SK-N-SH (cell line): ENCODE data around the gene DEPDC5. TPM values are rescaled to one million over a fixed set of nuclear protein-coding genes. Genes with fewer than 3 reads are reported as not detected.
A peak's percentile ranks its signal among the peaks of the same experiment; 100 is the strongest.

Experiments
- CTCF ChIA-PET: fragments of 300-600, 350-600 bp; formaldehyde crosslinking; extraction: SDS; loops from one replicate; lab custom pipeline; 2021; lab: Yijun Ruan, JAX
- POLR2A ChIA-PET: fragments of 350-600 bp; sonication (Branson Sonifier 250); formaldehyde crosslinking; extraction: SDS; loops from one replicate; lab custom pipeline; 2020; ENCODE audit warnings: antibody characterized with exemption, inconsistent platforms; lab: Yijun Ruan, JAX
- DNase-seq: peaks from one replicate; pipeline ENCODE4 v3.0.0; 2012
- H2AFZ ChIP-seq: fragments of 200-600 bp; sonication (generic); 2 replicates; pipeline ENCODE4 v1.8.1; 2016; ENCODE audit warnings: antibody characterized with exemption, mild to moderate bottlenecking, low read depth
- H3F3A ChIP-seq: fragments of 200-600 bp; sonication (generic); replicated peaks from 2 replicates; pipeline ENCODE3; 2016; ENCODE audit warnings: antibody characterized with exemption, mild to moderate bottlenecking; ENCODE audit not compliant: insufficient read depth
- H3K27ac ChIP-seq, 2 experiments: fragments of 200-500 bp in 1 of 2; fragments of 200-600 bp in 1 of 2; sonication (Bioruptor generic) in 1 of 2; sonication (generic), shearing (Covaris generic) in 1 of 2; 2 replicates each; pipeline versions ENCODE4 v1.5.1 to v1.6.1; 2014 to 2016; ENCODE audit warnings: low read depth in 2 of 2, inconsistent platforms in 1 of 2, low read length in 1 of 2, mild to moderate bottlenecking in 1 of 2, mixed read lengths in 1 of 2
- H3K27me3 ChIP-seq: fragments of 200-600 bp; sonication (generic), shearing (Covaris generic); 2 replicates; pipeline ENCODE4 v1.6.1; 2016; ENCODE audit warnings: mixed run types; ENCODE audit not compliant: insufficient read depth
- H3K36me3 ChIP-seq, 2 experiments: fragments of 200-500 bp in 1 of 2; fragments of 200-600 bp in 1 of 2; sonication (Bioruptor generic) in 1 of 2; sonication (generic) in 1 of 2; replicated peaks in 1 of 2; 2 replicates each; pipeline versions ENCODE3 to v1.5.1; 2014 to 2016; ENCODE audit warnings: low read length in 1 of 2, mild to moderate bottlenecking in 1 of 2; ENCODE audit not compliant: insufficient read depth in 2 of 2, control insufficient read depth in 1 of 2
- H3K4me1 ChIP-seq, 2 experiments: fragments of 200-500 bp in 1 of 2; fragments of 200-600 bp in 1 of 2; sonication (Bioruptor generic) in 1 of 2; sonication (generic), shearing (Covaris generic) in 1 of 2; 2 replicates each; pipeline versions ENCODE4 v1.5.1 to v1.6.1; 2014 to 2016; ENCODE audit warnings: low read depth in 1 of 2, low read length in 1 of 2, mixed run types in 1 of 2; ENCODE audit not compliant: insufficient read depth in 2 of 2, control insufficient read depth in 1 of 2
- H3K4me2 ChIP-seq: fragments of 200-600 bp; sonication (generic), shearing (Covaris generic); 2 replicates; pipeline ENCODE4 v1.6.1; 2017; ENCODE audit warnings: mixed run types
- H3K4me3 ChIP-seq, 2 experiments: fragments of 200-500 bp in 1 of 2; fragments of 200-600 bp in 1 of 2; sonication (Bioruptor generic) in 1 of 2; sonication (generic), shearing (Covaris generic) in 1 of 2; 2 replicates each; pipeline versions ENCODE4 v1.5.1 to v1.8.1; 2014 to 2016; ENCODE audit warnings: low read depth in 2 of 2, inconsistent platforms in 1 of 2, low read length in 1 of 2, mild to moderate bottlenecking in 1 of 2, mixed read lengths in 1 of 2, moderate library complexity in 1 of 2
- H3K79me2 ChIP-seq: fragments of 200-600 bp; sonication (generic); 2 replicates; pipeline ENCODE4 v1.8.1; 2017; ENCODE audit warnings: mild to moderate bottlenecking; ENCODE audit not compliant: insufficient read depth
- H3K9ac ChIP-seq: fragments of 200-600 bp; sonication (generic); 2 replicates; pipeline ENCODE4 v1.6.1; 2017; ENCODE audit warnings: mixed run types
- H3K9me2 ChIP-seq: fragments of 200-600 bp; sonication (generic); 2 replicates; pipeline ENCODE4 v1.6.1; 2017; ENCODE audit warnings: mixed run types
- H3K9me3 ChIP-seq: fragments of 200-600 bp; sonication (generic); 2 replicates; pipeline ENCODE4 v1.6.1; 2017; ENCODE audit warnings: mixed run types, mild to moderate bottlenecking, moderate library complexity
- H4K20me1 ChIP-seq: fragments of 200-600 bp; sonication (generic); 2 replicates; pipeline ENCODE4 v1.6.1; 2017; ENCODE audit warnings: mild to moderate bottlenecking, mixed run types; ENCODE audit not compliant: insufficient read depth
- FOSL2 ChIP-seq: IDR thresholded peaks from 2 replicates; pipeline ENCODE4 v1.4.0; 2012; ENCODE audit warnings: low read depth, mild to moderate bottlenecking, moderate library complexity, borderline replicate concordance
- MAX ChIP-seq: IDR thresholded peaks from 2 replicates; pipeline ENCODE4 v1.4.0; 2012; ENCODE audit warnings: low read depth
- MEF2A ChIP-seq: IDR thresholded peaks from 2 replicates; pipeline ENCODE4 v1.4.0; 2012; ENCODE audit warnings: low read depth, borderline replicate concordance
- NFIC ChIP-seq: IDR thresholded peaks from 2 replicates; pipeline ENCODE4 v1.4.0; 2012; ENCODE audit warnings: borderline replicate concordance
- RCOR1 ChIP-seq: fragments of 150-350 bp; IDR thresholded peaks from 2 replicates; pipeline ENCODE4 v1.6.1; 2017; ENCODE audit warnings: antibody characterized with exemption, low read length
- RFX5 ChIP-seq: IDR thresholded peaks from 2 replicates; pipeline ENCODE4 v1.6.1; 2012; ENCODE audit warnings: mild to moderate bottlenecking, improper control_type of control experiment, low read length
- TCF12 ChIP-seq: IDR thresholded peaks from 2 replicates; pipeline ENCODE4 v1.4.0; 2012
- WGBS: methylation state at CpG from one replicate; pipeline ENCODE4 v1.1.6; 2017; ENCODE audit warnings: low lambda C conversion rate; 5-methylcytosine and 5-hydroxymethylcytosine counted together
- polyA plus RNA-seq, 3 experiments: library from polyadenylated mRNA; depleted of rRNA; stranded (reverse); fragments of >200 nt; gene quantifications; 2 replicates each; pipeline ENCODE4 v1.2.3, GENCODE V29; 2012
- TF ChIP-seq, protein P1 (sequence below): IDR thresholded peaks from 2 replicates; pipeline ENCODE4; 2012
- TF ChIP-seq, protein P2 (sequence below): fragments of 150-350 bp; IDR thresholded peaks from 2 replicates; pipeline ENCODE4 v1.6.1; 2016; ENCODE audit warnings: mild to moderate bottlenecking, low read depth, low read length

The DEPDC5 gene
- polyA plus RNA-seq, 1 of the 3 experiments (the other 2 are of a cell fraction) = 7.8 TPM

DNA sequence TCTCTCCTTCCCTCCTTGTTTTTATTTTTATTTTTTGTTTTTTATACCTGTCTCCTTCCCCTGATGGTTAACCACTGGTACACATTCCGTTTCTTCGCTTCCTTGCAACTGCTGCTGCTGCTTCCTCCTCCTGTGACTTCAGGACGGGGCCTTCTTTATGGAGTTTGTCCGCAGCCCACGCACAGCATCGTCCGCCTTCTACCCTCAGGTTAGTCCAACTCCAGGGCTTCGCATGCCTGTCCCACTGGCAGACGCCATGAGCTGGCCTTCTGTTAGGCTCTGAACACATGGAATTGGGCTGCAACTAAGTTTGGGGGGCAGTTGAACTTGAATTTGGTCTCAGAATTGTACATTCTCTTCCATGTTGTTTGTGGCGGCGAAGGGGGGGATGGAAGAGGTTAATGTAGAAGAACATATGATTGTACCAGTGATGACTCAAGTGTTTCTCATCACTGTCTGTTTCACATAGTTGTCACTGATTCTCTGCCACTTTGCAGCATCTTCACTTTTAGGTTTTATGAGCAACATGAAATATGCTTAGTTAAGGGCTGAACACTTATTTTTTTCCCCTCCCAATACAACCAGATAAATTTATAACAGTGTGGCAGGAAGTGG, 107.5 kb downstream of the DEPDC5 start:
- Histone ChIP-seq H3K27me3 (no peaks in the 10 kb centered on the region), H3K9me2 (no peaks in the 10 kb centered on the region), H3K4me3 (no peak overlapping the region), H3K36me3 (peaks cover 7 to 9% of the 10 kb centered on the region in 2 experiments), H3K27ac (peak overlapping the region in 1 of 2 experiments; percentile 30; a peak in 1 of 4 replicates), H3F3A (peaks cover 3% of the 10 kb centered on the region), H2AFZ (no peak overlapping the region), H3K9ac (no peak overlapping the region), H3K4me1 (0 out of 4 replicates have a peak, but pooled peaks cover 0 to 4% of the 10 kb centered on the region in 2 experiments), H3K9me3 (no peaks in the 10 kb centered on the region), H3K79me2 (no peaks in the 10 kb centered on the region), H3K4me2 (no peak overlapping the region), H4K20me1 (no peaks in the 10 kb centered on the region)
- ChIA-PET POLR2A (no interaction called here), CTCF (interaction anchor here (0.6 to 1.6 kb wide), 2 partner anchors 15 to 105 kb away, joined by 3 read pairs; no protein-coding TSS in a partner anchor)
- TF ChIP-seq, protein P1, sequence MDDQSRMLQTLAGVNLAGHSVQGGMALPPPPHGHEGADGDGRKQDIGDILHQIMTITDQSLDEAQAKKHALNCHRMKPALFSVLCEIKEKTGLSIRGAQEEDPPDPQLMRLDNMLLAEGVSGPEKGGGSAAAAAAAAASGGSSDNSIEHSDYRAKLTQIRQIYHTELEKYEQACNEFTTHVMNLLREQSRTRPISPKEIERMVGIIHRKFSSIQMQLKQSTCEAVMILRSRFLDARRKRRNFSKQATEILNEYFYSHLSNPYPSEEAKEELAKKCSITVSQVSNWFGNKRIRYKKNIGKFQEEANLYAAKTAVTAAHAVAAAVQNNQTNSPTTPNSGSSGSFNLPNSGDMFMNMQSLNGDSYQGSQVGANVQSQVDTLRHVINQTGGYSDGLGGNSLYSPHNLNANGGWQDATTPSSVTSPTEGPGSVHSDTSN = peak; percentile 49
- TF ChIP-seq FOSL2 = peak; percentile 47; the same call in 1 of the 2 replicates
- peak; percentile 34; the same call in 1 of the 2 replicates for TF ChIP-seq TCF12
- TF ChIP-seq RCOR1 = no peak
- 96% methylated on average over 11 of the region's 11 CpGs for WGBS
- no peak for DNase-seq

- CTCF ChIA-PET = no interaction called here
- Histone ChIP-seq H3K9me3 (no peaks in the 10 kb centered on the region), H3K4me1 (no peaks in the 10 kb centered on the region), H4K20me1 (no peaks in the 10 kb centered on the region), H3K27ac (no peak overlapping the region), H3K9me2 (no peaks in the 10 kb centered on the region), H3F3A (no peaks in the 10 kb centered on the region), H3K36me3 (peaks cover 5 to 16% of the 10 kb centered on the region in 2 experiments), H2AFZ (no peak overlapping the region), H3K27me3 (no peaks in the 10 kb centered on the region), H3K4me3 (no peak overlapping the region), H3K79me2 (no peaks in the 10 kb centered on the region)
- 74% methylated on average over 4 of the region's 4 CpGs for WGBS
- no peak for DNase-seq
- TF ChIP-seq FOSL2 (no peak), NFIC (peak; percentile 6; the same call in 1 of the 2 replicates), MAX (no peak), RFX5 (no peak), MEF2A (no peak)
- TF ChIP-seq, protein P2, sequence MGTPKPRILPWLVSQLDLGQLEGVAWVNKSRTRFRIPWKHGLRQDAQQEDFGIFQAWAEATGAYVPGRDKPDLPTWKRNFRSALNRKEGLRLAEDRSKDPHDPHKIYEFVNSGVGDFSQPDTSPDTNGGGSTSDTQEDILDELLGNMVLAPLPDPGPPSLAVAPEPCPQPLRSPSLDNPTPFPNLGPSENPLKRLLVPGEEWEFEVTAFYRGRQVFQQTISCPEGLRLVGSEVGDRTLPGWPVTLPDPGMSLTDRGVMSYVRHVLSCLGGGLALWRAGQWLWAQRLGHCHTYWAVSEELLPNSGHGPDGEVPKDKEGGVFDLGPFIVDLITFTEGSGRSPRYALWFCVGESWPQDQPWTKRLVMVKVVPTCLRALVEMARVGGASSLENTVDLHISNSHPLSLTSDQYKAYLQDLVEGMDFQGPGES = no peak
- TF ChIP-seq, all 33 proteins: peak for 1
- POLR2A ChIA-PET = no interaction called here
- no peak overlapping the region for H3K4me2 ChIP-seq
- no peak overlapping the region for H3K9ac ChIP-seq
Measured at GRCh38 chr22:31866918-31867317, 113.1 kb downstream of the DEPDC5 start.
